ENCODE measurements around the gene WDR59.

- TF ChIP-seq CTCF (IDR thresholded peaks at IDR 0.05) (no peak), POLR2A (IDR thresholded peaks at IDR 0.05) (no peak), POLR2AphosphoS5 (IDR thresholded peaks at IDR 0.05) (no peak)
Observed at GRCh38 chr16:74939688-74940087, 45.2 kb downstream of the WDR59 start.
